ENCODE results near the gene RIPPLY3.

DNA sequence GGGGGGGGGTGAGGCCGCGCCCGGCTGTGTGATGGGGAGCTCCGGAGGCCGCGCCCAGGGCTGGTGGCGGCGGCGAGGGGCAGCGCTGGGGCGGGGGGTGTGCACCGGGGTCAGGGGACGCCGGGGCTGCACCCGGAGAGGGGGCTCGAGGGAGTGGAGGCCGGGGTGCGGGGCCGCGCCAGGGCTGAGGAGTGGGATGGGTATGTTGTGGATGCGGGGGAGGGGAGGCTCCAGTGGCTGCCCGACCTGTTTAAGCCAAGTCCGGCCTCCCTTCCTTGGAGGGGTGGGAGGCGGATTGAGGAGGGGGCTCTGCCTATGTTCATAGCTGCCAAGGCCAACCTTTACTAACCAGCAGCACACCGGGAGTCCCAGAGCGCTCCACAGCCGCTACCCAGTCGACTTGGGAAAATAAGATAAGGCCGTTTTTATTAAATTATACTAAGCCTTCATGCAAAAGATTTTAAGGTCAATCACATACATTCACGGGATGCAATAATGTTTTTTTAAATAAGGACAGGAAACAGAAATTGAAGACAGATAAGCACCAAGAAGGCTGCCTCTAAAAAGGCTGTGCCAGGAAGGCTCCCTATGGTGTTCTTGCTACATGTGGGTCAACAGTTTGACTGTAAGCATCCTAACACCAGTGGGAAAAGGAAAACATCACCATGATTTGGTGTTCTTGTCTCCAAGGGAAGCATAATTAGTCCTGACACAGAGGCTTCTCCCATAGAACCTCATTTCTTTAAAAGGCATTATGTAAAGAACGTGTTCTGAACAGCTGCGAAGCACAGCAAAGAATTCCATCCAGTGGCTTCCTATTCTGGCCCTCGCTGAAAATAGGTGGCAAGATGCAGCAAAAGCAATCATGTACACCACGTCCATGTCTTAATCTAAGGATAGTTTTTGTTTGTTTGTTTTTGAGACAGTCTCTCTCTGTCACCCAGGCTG is 39.4 kb upstream of the RIPPLY3 start:
- TF ChIP-seq EZH2 (IDR thresholded peaks at IDR 0.05; ENCODE audit: low read depth, unreplicated experiment) = no peak
- TF ChIP-seq, protein P1, sequence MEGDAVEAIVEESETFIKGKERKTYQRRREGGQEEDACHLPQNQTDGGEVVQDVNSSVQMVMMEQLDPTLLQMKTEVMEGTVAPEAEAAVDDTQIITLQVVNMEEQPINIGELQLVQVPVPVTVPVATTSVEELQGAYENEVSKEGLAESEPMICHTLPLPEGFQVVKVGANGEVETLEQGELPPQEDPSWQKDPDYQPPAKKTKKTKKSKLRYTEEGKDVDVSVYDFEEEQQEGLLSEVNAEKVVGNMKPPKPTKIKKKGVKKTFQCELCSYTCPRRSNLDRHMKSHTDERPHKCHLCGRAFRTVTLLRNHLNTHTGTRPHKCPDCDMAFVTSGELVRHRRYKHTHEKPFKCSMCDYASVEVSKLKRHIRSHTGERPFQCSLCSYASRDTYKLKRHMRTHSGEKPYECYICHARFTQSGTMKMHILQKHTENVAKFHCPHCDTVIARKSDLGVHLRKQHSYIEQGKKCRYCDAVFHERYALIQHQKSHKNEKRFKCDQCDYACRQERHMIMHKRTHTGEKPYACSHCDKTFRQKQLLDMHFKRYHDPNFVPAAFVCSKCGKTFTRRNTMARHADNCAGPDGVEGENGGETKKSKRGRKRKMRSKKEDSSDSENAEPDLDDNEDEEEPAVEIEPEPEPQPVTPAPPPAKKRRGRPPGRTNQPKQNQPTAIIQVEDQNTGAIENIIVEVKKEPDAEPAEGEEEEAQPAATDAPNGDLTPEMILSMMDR (conservative IDR thresholded peaks at IDR 0.05; ENCODE audit: low read depth in 2 of 2) = no peak
- no peak for TF ChIP-seq EZH2phosphoT487 (IDR thresholded peaks at IDR 0.05; ENCODE audit: unreplicated experiment)
- no peak for TF ChIP-seq POLR2AphosphoS5 (IDR thresholded peaks at IDR 0.05; ENCODE audit: low read depth)
- no peak for TF ChIP-seq JUNB (IDR thresholded peaks at IDR 0.05; ENCODE audit: unreplicated experiment)
- no peak for TF ChIP-seq ZNF331 (CRISPR knock-in tag; IDR thresholded peaks at IDR 0.05; ENCODE audit: low read depth)
- TF ChIP-seq, protein P2, sequence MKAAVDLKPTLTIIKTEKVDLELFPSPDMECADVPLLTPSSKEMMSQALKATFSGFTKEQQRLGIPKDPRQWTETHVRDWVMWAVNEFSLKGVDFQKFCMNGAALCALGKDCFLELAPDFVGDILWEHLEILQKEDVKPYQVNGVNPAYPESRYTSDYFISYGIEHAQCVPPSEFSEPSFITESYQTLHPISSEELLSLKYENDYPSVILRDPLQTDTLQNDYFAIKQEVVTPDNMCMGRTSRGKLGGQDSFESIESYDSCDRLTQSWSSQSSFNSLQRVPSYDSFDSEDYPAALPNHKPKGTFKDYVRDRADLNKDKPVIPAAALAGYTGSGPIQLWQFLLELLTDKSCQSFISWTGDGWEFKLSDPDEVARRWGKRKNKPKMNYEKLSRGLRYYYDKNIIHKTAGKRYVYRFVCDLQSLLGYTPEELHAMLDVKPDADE (IDR thresholded peaks at IDR 0.05) = no peak

Data from GM23338 (cell line).